GM19043 (cell line): ENCODE data around the gene MYO1A.
"Not testable (repeated sequence)": the region's sequence is repeated elsewhere in the genome, so short reads cannot be mapped to it uniquely, and the experiment has no call there.

ENCODE experiments used
- ATAC-seq: cut with Tn5 transposase; IDR thresholded peaks from one replicate; pipeline ENCODE4 v1.9.1; 2021; ENCODE audit warnings: low read depth; ENCODE audit not compliant: unreplicated experiment

Gene MYO1A

DNA sequence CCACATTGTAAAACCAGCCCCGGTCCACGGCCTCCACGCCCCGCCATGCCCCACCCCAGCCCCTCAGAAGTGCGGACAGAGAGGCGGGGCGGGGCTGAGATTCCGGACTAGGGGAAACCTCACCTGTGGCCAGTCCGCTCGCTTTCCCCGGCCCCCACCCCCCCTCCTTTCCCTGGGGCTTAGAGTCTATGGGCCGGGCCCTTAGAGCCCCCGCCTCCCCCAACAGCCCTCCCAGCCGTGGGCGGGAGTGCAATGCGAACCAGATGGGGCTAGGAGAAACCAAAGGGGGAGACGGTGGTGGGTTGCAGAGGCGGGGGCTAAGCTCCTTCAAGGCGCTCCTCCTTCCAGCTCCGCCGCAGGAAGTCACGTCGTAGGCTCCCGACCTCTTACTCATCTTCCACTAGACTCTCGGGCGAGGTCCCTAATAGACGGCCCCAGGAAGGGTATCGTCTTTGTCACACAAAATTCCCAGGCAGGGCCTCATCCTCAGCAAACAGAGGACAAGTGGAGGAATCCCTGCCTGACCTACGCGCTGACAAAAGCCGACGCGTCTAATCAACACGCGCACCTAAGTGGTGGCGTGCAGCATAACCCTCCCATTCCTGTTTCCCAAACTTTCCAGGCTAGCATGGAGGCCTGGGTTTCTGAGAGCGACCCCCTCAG is 37.9 kb upstream of the MYO1A start:
- ATAC-seq: peak; percentile 39

DNA sequence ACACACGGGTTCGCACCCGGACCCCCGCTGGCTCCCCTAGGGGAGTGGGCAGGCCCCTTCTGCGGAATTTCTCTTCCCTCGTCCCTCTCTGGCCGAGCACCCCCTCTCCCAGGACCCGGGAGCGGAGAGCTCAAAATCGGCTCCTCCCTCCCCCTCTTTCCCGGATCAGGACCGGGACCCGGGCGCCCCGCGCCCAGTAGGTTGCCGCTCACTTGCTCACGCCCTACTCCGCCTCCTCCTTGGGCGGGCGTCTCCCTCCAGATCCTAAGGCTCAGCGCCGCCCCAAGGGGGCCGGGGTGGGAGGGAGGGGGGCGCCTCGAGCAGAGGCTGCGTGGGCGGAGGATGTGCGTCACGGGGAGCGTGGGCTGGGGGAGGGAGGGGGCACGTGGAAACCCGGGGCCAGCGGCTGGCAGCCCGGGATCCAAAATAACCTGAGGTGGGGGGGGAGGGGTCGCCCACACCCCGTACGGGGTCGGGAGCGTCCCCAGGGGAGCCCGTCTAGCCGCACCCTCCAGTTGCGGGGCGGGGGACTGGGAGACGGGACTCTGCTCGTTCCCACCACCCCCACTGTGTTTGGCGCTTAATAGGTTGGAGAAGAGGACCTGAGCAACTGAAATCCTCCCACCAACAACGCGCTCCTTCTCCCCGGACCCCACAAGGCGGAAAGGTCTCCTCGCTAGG is 37.2 kb upstream of the MYO1A start:
- ATAC-seq: peak; percentile 20

- no peak for ATAC-seq
Measured at GRCh38 chr12:57086493-57087009, 36.6 kb upstream of the MYO1A start.

- ATAC-seq: no peak
Measured at GRCh38 chr12:57085999-57086492, 36.1 kb upstream of the MYO1A start.

DNA sequence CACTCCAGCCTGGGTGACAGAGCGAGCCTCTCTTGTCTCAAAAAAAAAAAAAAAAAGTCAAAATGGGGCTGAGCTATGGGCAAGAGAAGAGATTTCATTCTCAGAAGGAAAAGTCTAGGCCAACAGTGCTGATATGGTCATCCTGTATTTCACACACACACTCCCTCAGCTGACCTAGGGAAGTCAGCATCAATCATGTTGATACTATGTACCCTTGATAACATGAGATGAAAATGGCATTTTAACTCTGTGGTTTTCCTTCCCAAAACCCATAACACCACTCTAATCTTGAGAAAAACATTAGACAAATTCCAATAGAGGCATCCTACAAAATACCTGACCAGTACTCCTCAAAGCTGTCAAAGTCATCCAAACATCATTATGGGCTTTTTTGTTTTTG is 30.9 kb upstream of the MYO1A start:
- no peak for ATAC-seq

GRCh38 chr12:57079821-57080220 is 29.9 kb upstream of the MYO1A start:
- no peak for ATAC-seq

DNA sequence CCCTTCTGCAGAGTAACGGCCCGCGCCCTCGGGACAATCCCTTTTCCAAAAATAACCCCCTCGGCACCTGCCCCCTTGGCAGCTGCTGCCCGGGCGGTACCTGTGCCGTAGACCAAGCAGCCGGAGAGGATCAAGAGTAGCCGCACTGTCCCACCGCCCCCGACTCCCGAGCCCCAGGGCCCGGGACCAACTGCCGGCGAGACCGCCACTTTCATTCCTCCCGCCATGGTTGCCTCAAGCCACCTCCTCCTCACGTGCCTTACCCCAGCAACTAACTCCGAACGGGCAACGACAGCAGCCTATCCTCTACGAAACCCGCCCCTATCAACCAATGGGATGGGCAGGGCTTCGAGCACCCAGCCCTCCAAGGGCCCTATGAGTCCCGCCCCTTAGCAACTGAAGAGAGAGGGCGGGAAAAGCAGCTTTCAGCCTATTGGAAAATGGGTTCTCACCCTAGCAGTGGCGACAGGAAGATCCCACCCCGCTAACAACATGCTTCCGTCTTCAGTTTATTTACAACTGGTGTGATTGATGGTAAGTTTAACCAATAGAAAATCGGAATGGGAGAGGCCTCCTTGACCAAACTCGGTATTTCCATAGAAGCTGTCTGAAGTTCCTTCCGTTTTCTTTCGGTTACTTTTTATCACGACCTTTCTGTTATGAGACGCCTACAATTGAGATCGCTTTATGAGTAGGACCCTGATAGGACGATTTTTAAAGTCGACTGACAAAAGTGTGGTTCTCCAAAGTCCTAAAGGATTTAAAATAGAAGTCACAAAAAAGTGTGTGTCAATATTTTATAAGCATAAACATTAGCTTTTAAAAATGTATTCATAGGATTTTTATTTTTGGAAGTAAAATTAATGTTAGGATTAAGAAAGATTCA is 28.8 kb upstream of the MYO1A start, which contains the start of gene NEMP1:
Gene NEMP1, minus strand, starts transcription at position 273 of the 886 bp plus-strand sequence. Its CDS starts 46 bp downstream, at position 227.
- peak; percentile 95 for ATAC-seq

- ATAC-seq: not testable (repeated sequence)
Measured at GRCh38 chr12:57073566-57074450, 23.9 kb upstream of the MYO1A start.

DNA sequence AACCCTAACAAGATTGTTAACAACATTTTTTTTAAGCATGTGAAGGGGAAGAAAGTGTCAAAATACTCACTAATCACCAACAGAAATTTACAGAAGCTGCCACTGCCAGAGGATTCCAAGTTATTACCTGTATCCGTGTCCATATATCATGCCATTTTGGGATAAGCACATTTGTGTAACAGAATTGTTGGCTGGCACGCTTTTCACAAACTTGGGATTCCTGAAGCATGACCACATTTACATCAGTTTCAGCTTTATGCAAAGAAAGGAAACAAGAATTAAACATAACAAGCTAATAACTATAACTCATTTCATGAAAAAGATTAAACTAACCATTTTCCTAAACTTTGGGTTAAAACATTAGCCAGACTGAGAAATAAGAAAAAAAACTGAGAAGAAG is 22.7 kb upstream of the MYO1A start:
- no peak for ATAC-seq

GRCh38 chr12:57069523-57069922 is 19.6 kb upstream of the MYO1A start:
- ATAC-seq: peak; percentile 81

GRCh38 chr12:57066245-57066644 is 16.3 kb upstream of the MYO1A start:
- ATAC-seq: no peak

GRCh38 chr12:57063991-57064685 is 14.2 kb upstream of the MYO1A start:
- ATAC-seq: peak; percentile 86

GRCh38 chr12:57058454-57058853 is 8.5 kb upstream of the MYO1A start:
- ATAC-seq: no peak

GRCh38 chr12:57057067-57057751 is 7.3 kb upstream of the MYO1A start:
- ATAC-seq: no peak

GRCh38 chr12:57055824-57056223 is 5.9 kb upstream of the MYO1A start:
- ATAC-seq: no peak

DNA sequence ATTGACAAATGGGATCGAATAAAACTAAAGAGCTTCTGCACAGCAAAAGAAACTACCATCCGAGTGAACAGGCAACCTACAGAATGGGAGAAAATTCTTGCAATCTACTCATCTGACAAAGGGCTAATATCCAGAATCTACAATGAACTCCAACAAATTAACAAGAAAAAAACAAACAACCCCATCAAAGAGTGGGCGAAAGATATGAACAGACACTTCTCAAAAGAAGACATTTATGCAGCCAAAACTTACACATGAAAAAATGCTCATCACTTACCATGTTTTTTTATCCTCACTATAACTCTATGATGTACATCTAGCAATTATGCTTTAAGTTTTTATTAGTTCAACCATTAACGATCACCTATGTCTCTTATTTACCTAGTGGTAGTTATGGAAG is 4.0 kb upstream of the MYO1A start:
- not testable (repeated sequence) for ATAC-seq

DNA sequence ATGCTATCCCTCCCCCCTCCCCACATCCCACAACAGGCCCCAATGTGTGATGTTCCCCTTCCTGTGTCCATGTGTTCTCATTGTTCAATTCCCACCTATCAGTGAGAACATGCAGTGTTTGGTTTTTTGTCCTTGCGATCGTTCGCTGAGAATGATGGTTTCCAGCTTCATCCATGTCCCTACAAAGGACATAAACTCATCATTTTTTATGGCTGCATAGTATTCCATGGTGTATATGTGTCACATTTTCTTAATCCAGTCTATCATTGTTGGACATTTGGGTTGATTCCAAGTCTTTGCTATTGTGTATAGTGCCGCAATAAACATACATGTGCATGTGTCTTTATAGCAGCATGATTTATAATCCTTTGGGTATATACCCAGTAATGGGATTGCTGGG is 3.2 kb upstream of the MYO1A start:
- ATAC-seq: not testable (repeated sequence)

- ATAC-seq: no peak
Measured at GRCh38 chr12:57051011-57051410, 1.1 kb upstream of the MYO1A start.

DNA sequence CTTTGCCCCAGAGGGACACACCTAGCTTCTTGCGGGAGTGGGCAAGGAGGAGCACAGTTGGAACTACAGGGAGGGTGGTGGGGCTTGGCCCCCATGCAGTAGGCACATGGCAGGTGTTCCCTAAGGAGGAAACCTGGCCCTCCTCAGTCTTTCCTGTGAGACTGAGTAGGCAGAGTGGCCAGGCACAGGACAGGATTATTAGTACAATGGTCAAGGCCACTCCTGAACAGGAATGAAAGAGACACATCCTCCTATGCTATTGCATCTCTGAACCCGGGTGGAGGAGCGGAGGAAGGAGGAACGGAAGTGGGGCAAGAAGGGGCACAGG is 846 bp downstream of the MYO1A start:
- ATAC-seq: no peak
